ENCODE data around the gene TEPSIN. TPM values are rescaled to one million over a fixed set of nuclear protein-coding genes. Genes with fewer than 3 reads are reported as not detected.

The TEPSIN gene
- total RNA-seq, 1 donor from 2014 or later = 15.9 TPM

- intact Hi-C loops (cut with micrococcal nuclease) = no loop called here
- H3K27ac ChIP-seq (replicated peaks) = no peak overlapping the region
- no peak for TF ChIP-seq CTCF (IDR thresholded peaks at IDR 0.05; ENCODE audit: borderline replicate concordance)
- no peak overlapping the region for H3K4me3 ChIP-seq
- H3K4me1 ChIP-seq = no peaks in the 10 kb centered on the region
- H3K9me3 ChIP-seq (replicated peaks) = no peaks in the 10 kb centered on the region
- H3K27me3 ChIP-seq (ENCODE audit: low read depth) = peaks cover 24% of the 10 kb centered on the region
- H3K36me3 ChIP-seq = peaks cover 6% of the 10 kb centered on the region
- no peak for DNase-seq
Measured at GRCh38 chr17:81187120-81187519, 51.7 kb downstream of the TEPSIN start.

GRCh38 chr17:81186203-81186602 lies 52.7 kb downstream of the TEPSIN start:
- no peaks in the 10 kb centered on the region for H3K9me3 ChIP-seq (replicated peaks)
- intact Hi-C loops (cut with micrococcal nuclease) = no loop called here
- no peak overlapping the region for H3K27ac ChIP-seq (replicated peaks)
- H3K4me1 ChIP-seq = no peaks in the 10 kb centered on the region
- DNase-seq = no peak
- peaks cover 6% of the 10 kb centered on the region for H3K36me3 ChIP-seq
- TF ChIP-seq CTCF (IDR thresholded peaks at IDR 0.05; ENCODE audit: borderline replicate concordance) = no peak
- peaks cover 29% of the 10 kb centered on the region for H3K27me3 ChIP-seq (ENCODE audit: low read depth)
- H3K4me3 ChIP-seq = no peak overlapping the region

- Histone ChIP-seq H3K36me3 (peaks cover 3% of the 10 kb centered on the region), H3K27me3 (ENCODE audit: low read depth) (peaks cover 29% of the 10 kb centered on the region), H3K9me3 (replicated peaks) (no peaks in the 10 kb centered on the region), H3K4me3 (no peak overlapping the region), H3K4me1 (peaks cover 8% of the 10 kb centered on the region), H3K27ac (replicated peaks) (no peak overlapping the region)
- intact Hi-C loops (cut with micrococcal nuclease) = no loop called here
- DNase-seq = no peak
- no peak for TF ChIP-seq CTCF (IDR thresholded peaks at IDR 0.05; ENCODE audit: borderline replicate concordance)
Measured at GRCh38 chr17:81184555-81184954, 54.3 kb downstream of the TEPSIN start.

DNA sequence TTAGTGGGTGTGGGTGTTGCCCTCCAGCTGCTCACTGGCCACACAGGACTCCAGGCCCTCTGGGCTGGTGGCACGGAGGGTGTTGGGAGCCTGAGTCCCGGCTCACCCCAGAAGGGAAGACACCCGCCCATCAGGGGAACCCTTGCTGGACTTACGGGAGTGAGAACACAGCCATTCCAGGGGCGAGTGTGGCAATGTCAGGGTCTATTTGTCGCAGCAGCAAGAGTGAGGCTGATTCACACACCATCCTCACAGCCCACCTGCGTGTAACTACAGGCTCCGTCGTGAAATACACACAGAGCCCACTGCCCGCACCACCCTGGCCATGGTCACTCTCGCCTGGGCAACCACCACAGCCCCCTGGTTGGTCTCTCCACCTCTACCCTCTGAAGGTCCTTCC lies 55.0 kb downstream of the TEPSIN start:
- H3K9me3 ChIP-seq (replicated peaks) = no peaks in the 10 kb centered on the region
- intact Hi-C loops (cut with micrococcal nuclease) = no loop called here
- no peaks in the 10 kb centered on the region for H3K36me3 ChIP-seq
- peaks cover 29% of the 10 kb centered on the region for H3K27me3 ChIP-seq (ENCODE audit: low read depth)
- H3K4me1 ChIP-seq = peaks cover 9% of the 10 kb centered on the region
- H3K4me3 ChIP-seq = no peak overlapping the region
- DNase-seq = no peak
- TF ChIP-seq CTCF (IDR thresholded peaks at IDR 0.05; ENCODE audit: borderline replicate concordance) = no peak
- H3K27ac ChIP-seq (replicated peaks) = no peak overlapping the region

DNA sequence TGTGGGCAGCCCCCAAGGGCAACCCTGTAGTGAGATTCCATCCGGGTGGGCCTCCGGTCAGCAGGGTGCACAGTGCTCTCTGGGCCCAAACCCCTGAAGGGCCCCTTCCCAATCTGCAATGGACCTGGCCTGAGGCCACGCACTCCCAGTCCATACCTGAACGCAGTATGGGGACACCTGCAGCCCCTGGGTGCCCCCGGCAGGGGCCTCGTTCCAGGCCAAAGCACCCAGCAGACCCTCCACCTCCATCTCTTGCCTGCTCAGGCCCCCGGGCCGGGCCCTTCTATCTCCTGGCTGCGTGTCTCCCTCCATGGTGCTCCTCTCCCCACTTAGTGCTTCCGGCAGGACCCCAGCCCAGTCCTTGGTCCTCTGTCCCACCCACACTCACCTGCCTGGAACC lies 55.5 kb downstream of the TEPSIN start:
- peaks cover 29% of the 10 kb centered on the region for H3K27me3 ChIP-seq (ENCODE audit: low read depth)
- H3K9me3 ChIP-seq (replicated peaks) = no peaks in the 10 kb centered on the region
- TF ChIP-seq CTCF (IDR thresholded peaks at IDR 0.05; ENCODE audit: borderline replicate concordance) = no peak
- no peak overlapping the region for H3K4me3 ChIP-seq
- H3K36me3 ChIP-seq = no peaks in the 10 kb centered on the region
- intact Hi-C loops (cut with micrococcal nuclease) = no loop called here
- DNase-seq = no peak
- H3K4me1 ChIP-seq = peaks cover 9% of the 10 kb centered on the region
- H3K27ac ChIP-seq (replicated peaks) = no peak overlapping the region

DNA sequence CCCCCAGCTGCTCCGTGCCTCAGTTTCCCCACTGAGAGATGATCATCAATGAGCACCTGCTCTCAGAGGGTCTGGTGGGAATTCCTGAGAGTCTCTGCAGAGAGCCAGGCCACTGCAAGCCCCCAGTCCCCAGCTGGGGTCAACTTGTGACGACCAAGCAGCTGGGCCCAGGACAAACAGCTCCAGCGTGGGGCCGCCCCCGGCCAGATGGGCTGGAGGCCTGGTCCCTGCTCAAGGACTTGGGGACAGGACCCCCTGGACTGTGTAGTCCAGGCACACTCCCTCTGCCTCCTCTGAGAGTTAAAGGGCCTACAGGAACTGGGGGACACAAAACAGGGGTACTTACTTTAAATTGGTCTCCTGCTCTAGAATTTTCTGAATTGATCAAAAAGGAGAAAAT lies 56.3 kb downstream of the TEPSIN start:
- no peak for TF ChIP-seq CTCF (IDR thresholded peaks at IDR 0.05; ENCODE audit: borderline replicate concordance)
- DNase-seq = no peak
- Histone ChIP-seq H3K36me3 (no peaks in the 10 kb centered on the region), H3K4me3 (no peak overlapping the region), H3K9me3 (replicated peaks) (no peaks in the 10 kb centered on the region), H3K27me3 (ENCODE audit: low read depth) (peaks cover 29% of the 10 kb centered on the region), H3K27ac (replicated peaks) (no peak overlapping the region), H3K4me1 (peaks cover 9% of the 10 kb centered on the region)
- intact Hi-C loops (cut with micrococcal nuclease) = no loop called here
